ENCODE measurements around the gene CCBE1.

Gene CCBE1

GRCh38 chr18:59492756-59493421 lies 204.3 kb downstream of the CCBE1 start:
- Histone ChIP-seq H3F3A (ENCODE audit: insufficient read depth) (no peaks in the 10 kb centered on the region), H3K27me3 (ENCODE audit: low read length) (no peaks in the 10 kb centered on the region), H2AFZ (ENCODE audit: low read depth, low read length, severe bottlenecking) (no peak overlapping the region), H3K9me3 (ENCODE audit: insufficient read depth, low read length) (no peaks in the 10 kb centered on the region), H3K36me3 (ENCODE audit: low read length) (no peaks in the 10 kb centered on the region), H3K4me2 (ENCODE audit: low read depth, low read length, poor library complexity, severe bottlenecking) (no peak overlapping the region), H4K20me1 (ENCODE audit: low read depth, low read length) (no peaks in the 10 kb centered on the region), H3K79me2 (ENCODE audit: insufficient read depth, low read length) (no peaks in the 10 kb centered on the region), H3K9ac (ENCODE audit: low read length) (no peak overlapping the region), H3K9me2 (replicated peaks; ENCODE audit: insufficient read depth, low read length) (no peaks in the 10 kb centered on the region), H3K27ac (ENCODE audit: low read depth, low read length) (no peak overlapping the region), H3K4me3 (ENCODE audit: insufficient read depth, low read length, poor library complexity, severe bottlenecking) (no peak overlapping the region)
- no peak for TF ChIP-seq CTCF (IDR thresholded peaks at IDR 0.05; ENCODE audit: insufficient read depth, low read length, poor library complexity, severe bottlenecking)
- no peak for TF ChIP-seq EZH2phosphoT487 (conservative IDR thresholded peaks at IDR 0.05; ENCODE audit: low read length)

GRCh38 chr18:59488899-59489298 lies 208.3 kb downstream of the CCBE1 start:
- no peak overlapping the region for H2AFZ ChIP-seq (ENCODE audit: low read depth, low read length, severe bottlenecking)
- H3K4me3 ChIP-seq (ENCODE audit: insufficient read depth, low read length, poor library complexity, severe bottlenecking): no peak overlapping the region
- H3F3A ChIP-seq (ENCODE audit: insufficient read depth): no peaks in the 10 kb centered on the region
- H3K36me3 ChIP-seq (ENCODE audit: low read length): no peaks in the 10 kb centered on the region
- H3K9me2 ChIP-seq (replicated peaks; ENCODE audit: insufficient read depth, low read length): no peaks in the 10 kb centered on the region
- H3K27me3 ChIP-seq (ENCODE audit: low read length): no peaks in the 10 kb centered on the region
- no peaks in the 10 kb centered on the region for H4K20me1 ChIP-seq (ENCODE audit: low read depth, low read length)
- no peaks in the 10 kb centered on the region for H3K9me3 ChIP-seq (ENCODE audit: insufficient read depth, low read length)
- TF ChIP-seq CTCF (IDR thresholded peaks at IDR 0.05; ENCODE audit: insufficient read depth, low read length, poor library complexity, severe bottlenecking) (no peak), EZH2phosphoT487 (conservative IDR thresholded peaks at IDR 0.05; ENCODE audit: low read length) (no peak)
- H3K79me2 ChIP-seq (ENCODE audit: insufficient read depth, low read length): no peaks in the 10 kb centered on the region
- H3K4me2 ChIP-seq (ENCODE audit: low read depth, low read length, poor library complexity, severe bottlenecking): no peak overlapping the region
- no peak overlapping the region for H3K9ac ChIP-seq (ENCODE audit: low read length)
- H3K27ac ChIP-seq (ENCODE audit: low read depth, low read length): no peak overlapping the region

GRCh38 chr18:59485382-59485781 lies 211.8 kb downstream of the CCBE1 start:
- no peak overlapping the region for H3K4me3 ChIP-seq (ENCODE audit: insufficient read depth, low read length, poor library complexity, severe bottlenecking)
- H2AFZ ChIP-seq (ENCODE audit: low read depth, low read length, severe bottlenecking): no peak overlapping the region
- 0 out of 2 replicates have a peak, but pooled peaks cover 4% of the 10 kb centered on the region for H3K27me3 ChIP-seq (ENCODE audit: low read length)
- H3K27ac ChIP-seq (ENCODE audit: low read depth, low read length): no peak overlapping the region
- H4K20me1 ChIP-seq (ENCODE audit: low read depth, low read length): no peaks in the 10 kb centered on the region
- H3F3A ChIP-seq (ENCODE audit: insufficient read depth): no peaks in the 10 kb centered on the region
- no peaks in the 10 kb centered on the region for H3K9me3 ChIP-seq (ENCODE audit: insufficient read depth, low read length)
- H3K9ac ChIP-seq (ENCODE audit: low read length): no peak overlapping the region
- H3K36me3 ChIP-seq (ENCODE audit: low read length): no peaks in the 10 kb centered on the region
- H3K9me2 ChIP-seq (replicated peaks; ENCODE audit: insufficient read depth, low read length): no peaks in the 10 kb centered on the region
- TF ChIP-seq CTCF (IDR thresholded peaks at IDR 0.05; ENCODE audit: insufficient read depth, low read length, poor library complexity, severe bottlenecking): no peak
- TF ChIP-seq EZH2phosphoT487 (conservative IDR thresholded peaks at IDR 0.05; ENCODE audit: low read length): no peak
- no peak overlapping the region for H3K4me2 ChIP-seq (ENCODE audit: low read depth, low read length, poor library complexity, severe bottlenecking)
- no peaks in the 10 kb centered on the region for H3K79me2 ChIP-seq (ENCODE audit: insufficient read depth, low read length)

All from SU-DHL-6 (cell line).